NB4 (cell line): Measurements from ENCODE around the gene CHST5.

ENCODE experiments used
- MYC ChIP-seq: IDR thresholded peaks from 2 replicates; pipeline ENCODE4 v1.6.1; 2011; ENCODE audit warnings: low read depth, low read length
- POLR2A ChIP-seq: IDR thresholded peaks from 2 replicates; pipeline ENCODE4 v1.6.1; 2011; ENCODE audit warnings: mild to moderate bottlenecking; ENCODE audit not compliant: insufficient read length; ENCODE audit errors: extremely low read depth
- TF ChIP-seq, protein P1 (sequence below): IDR thresholded peaks from one replicate; pipeline ENCODE4 v1.5.1; 2012; ENCODE audit warnings: low read depth, low read length
- TF ChIP-seq, protein P2 (sequence below): IDR thresholded peaks from 2 replicates; pipeline ENCODE4 v1.6.1; 2011; ENCODE audit warnings: low read depth, low read length

DNA sequence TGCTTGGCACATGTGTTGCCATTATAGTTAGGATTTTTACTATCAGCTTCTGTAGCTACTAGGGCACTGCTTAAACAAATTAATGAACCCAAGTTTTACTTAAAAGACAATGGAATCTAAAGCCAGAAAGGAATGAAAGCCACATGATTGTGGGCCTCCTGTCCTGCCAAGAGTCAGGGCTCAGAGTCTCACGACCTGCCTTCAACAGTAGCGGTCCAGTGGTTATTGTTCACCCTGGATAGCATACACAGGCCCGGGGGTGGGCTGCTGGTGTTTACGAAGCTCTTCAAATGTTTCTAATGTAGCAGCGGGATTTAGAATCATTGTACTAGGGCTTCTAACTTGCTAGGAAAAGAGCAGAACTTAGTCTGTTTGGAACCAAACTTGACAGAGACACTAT is 38.0 kb upstream of the CHST5 start:
- TF ChIP-seq POLR2A, result no peak
- TF ChIP-seq, protein P1, sequence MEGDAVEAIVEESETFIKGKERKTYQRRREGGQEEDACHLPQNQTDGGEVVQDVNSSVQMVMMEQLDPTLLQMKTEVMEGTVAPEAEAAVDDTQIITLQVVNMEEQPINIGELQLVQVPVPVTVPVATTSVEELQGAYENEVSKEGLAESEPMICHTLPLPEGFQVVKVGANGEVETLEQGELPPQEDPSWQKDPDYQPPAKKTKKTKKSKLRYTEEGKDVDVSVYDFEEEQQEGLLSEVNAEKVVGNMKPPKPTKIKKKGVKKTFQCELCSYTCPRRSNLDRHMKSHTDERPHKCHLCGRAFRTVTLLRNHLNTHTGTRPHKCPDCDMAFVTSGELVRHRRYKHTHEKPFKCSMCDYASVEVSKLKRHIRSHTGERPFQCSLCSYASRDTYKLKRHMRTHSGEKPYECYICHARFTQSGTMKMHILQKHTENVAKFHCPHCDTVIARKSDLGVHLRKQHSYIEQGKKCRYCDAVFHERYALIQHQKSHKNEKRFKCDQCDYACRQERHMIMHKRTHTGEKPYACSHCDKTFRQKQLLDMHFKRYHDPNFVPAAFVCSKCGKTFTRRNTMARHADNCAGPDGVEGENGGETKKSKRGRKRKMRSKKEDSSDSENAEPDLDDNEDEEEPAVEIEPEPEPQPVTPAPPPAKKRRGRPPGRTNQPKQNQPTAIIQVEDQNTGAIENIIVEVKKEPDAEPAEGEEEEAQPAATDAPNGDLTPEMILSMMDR, result no peak
- no peak for TF ChIP-seq MYC
- TF ChIP-seq, protein P2, sequence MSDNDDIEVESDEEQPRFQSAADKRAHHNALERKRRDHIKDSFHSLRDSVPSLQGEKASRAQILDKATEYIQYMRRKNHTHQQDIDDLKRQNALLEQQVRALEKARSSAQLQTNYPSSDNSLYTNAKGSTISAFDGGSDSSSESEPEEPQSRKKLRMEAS, result no peak
